GM12878 (cell line): ENCODE measurements around the gene PMAIP1. TPM values are rescaled to one million over a fixed set of nuclear protein-coding genes. Genes with fewer than 3 reads are reported as not detected.

Experiments
- ATAC-seq: fragments of 200-7000 bp; cut with Tn5 transposase; 3 replicates; pipeline ENCODE4 v1.9.1; 2020; ENCODE audit warnings: mild to moderate bottlenecking, moderate library complexity
- BruUV-seq: library from RNA; stranded (reverse); fragments of 400-500 nt; replicated peaks from 2 replicates; lab custom pipeline; 2021; lab: Mats Ljungman, UMichigan
- CTCF ChIA-PET: fragments of 300-600 bp; sonication (Branson Sonifier 250); formaldehyde crosslinking; extraction: SDS; loops from one replicate; lab custom pipeline; 2021; ENCODE audit warnings: inconsistent platforms; lab: Yijun Ruan, JAX
- POLR2A ChIA-PET: fragments of 350-600 bp; formaldehyde crosslinking; extraction: SDS; loops from one replicate; lab custom pipeline; 2021; ENCODE audit warnings: inconsistent platforms; lab: Charles Lee
- RAD21 ChIA-PET: fragments of 300-600 bp; sonication (Branson Sonifier 250); formaldehyde crosslinking; loops from one replicate; lab custom pipeline; 2023; ENCODE audit warnings: antibody characterized with exemption; ENCODE audit not compliant: unreplicated experiment; lab: Charles Lee
- SMC1A ChIA-PET: fragments of 300-600 bp; sonication (Branson Sonifier 250); formaldehyde crosslinking; loops from one replicate; lab custom pipeline; 2023; ENCODE audit not compliant: unreplicated experiment, uncharacterized antibody; lab: Charles Lee
- DNase-seq: peaks from one replicate; pipeline ENCODE4 v3.0.0-alpha.2; 2011; ENCODE audit warnings: low read depth, low spot score
- FAIRE-seq: peaks from 3 replicates; lab custom pipeline; 2011; peaks lifted over from hg19 to GRCh38; lab: Jason Lieb, UNC
- H2AFZ ChIP-seq: 2 replicates; pipeline ENCODE4 v1.6.0; 2011; ENCODE audit warnings: low read depth, low read length, control low read depth; ENCODE audit not compliant: control insufficient read depth
- H3K27ac ChIP-seq: 2 replicates; pipeline ENCODE4 v1.5.1; 2011; ENCODE audit warnings: control low read depth; ENCODE audit not compliant: control insufficient read depth, insufficient read depth
- H3K27me3 ChIP-seq, 2 experiments: replicated peaks in 1 of 2; 2 replicates each; pipeline versions ENCODE4 v1.6.0 to v1.6.1; 2011; ENCODE audit warnings: low read length in 1 of 2; ENCODE audit not compliant: control insufficient read depth in 2 of 2, insufficient read depth in 2 of 2
- H3K36me3 ChIP-seq, 2 experiments: 2 replicates each; pipeline ENCODE4 v1.5.1; 2011; ENCODE audit warnings: low read length in 1 of 2; ENCODE audit not compliant: control insufficient read depth in 2 of 2, insufficient read depth in 2 of 2
- H3K4me1 ChIP-seq: 2 replicates; pipeline ENCODE4 v1.6.1; 2011; ENCODE audit warnings: mild to moderate bottlenecking, low read length, moderate library complexity, mixed read lengths; ENCODE audit not compliant: control insufficient read depth, insufficient read depth
- H3K4me2 ChIP-seq: 2 replicates; pipeline ENCODE4 v1.6.0; 2011; ENCODE audit warnings: control low read depth; ENCODE audit not compliant: control insufficient read depth, insufficient read depth
- H3K4me3 ChIP-seq: fragments of 200-600 bp; sonication (generic); 2 replicates; pipeline ENCODE4 v1.5.1; 2016
- H3K79me2 ChIP-seq: 2 replicates; pipeline ENCODE4 v1.6.0; 2011; ENCODE audit warnings: low read length; ENCODE audit not compliant: control insufficient read depth, insufficient read depth
- H3K9ac ChIP-seq: 2 replicates; pipeline ENCODE4 v1.8.0; 2011; ENCODE audit warnings: low read length, control low read depth, mixed read lengths; ENCODE audit not compliant: control insufficient read depth, insufficient read depth
- H3K9me3 ChIP-seq: replicated peaks from 3 replicates; pipeline ENCODE4 v1.5.1; 2011; ENCODE audit warnings: mild to moderate bottlenecking, low read length; ENCODE audit not compliant: control insufficient read depth, insufficient read depth
- H4K20me1 ChIP-seq: 2 replicates; pipeline ENCODE4 v1.6.0; 2011; ENCODE audit not compliant: control insufficient read depth, insufficient read depth
- MEF2A ChIP-seq: IDR thresholded peaks from 2 replicates; pipeline ENCODE4 v1.6.1; 2011; ENCODE audit warnings: low read depth, mild to moderate bottlenecking, low read length, moderate library complexity; ENCODE audit not compliant: insufficient read depth
- WGBS: methylation state at CpG from one replicate; pipeline ENCODE4 v1.1.6; 2016; ENCODE audit warnings: low lambda C conversion rate; ENCODE audit not compliant: insufficient replicate concordance, insufficient coverage; ENCODE audit errors: missing lambda C conversion rate; 5-methylcytosine and 5-hydroxymethylcytosine counted together
- in situ Hi-C: fragments of 300-500 bp; cut with MboI; formaldehyde crosslinking; loops from 9 replicates; pipeline ENCODE4 v1.14.3; 2018; ENCODE audit warnings: mixed read lengths
- intact Hi-C: fragments of 100-400 bp; cut with micrococcal nuclease; formaldehyde crosslinking; loops from one replicate; pipeline ENCODE4 v1.14.2; 2022; ENCODE audit not compliant: unreplicated experiment
- polyA plus RNA-seq, 11 experiments: library from polyadenylated mRNA; depleted of rRNA in 4 of 11; unstranded in 6 of 11; stranded (reverse) in 5 of 11; fragments of >200 nt; fragmentation: Nextera tagmentation in 4 of 11; fragmentation: Illumina TruSeq in 1 of 11; extraction: Ambion mirVana in 4 of 11; extraction: Trizol in 1 of 11; gene quantifications; 1 replicate in 1 of 11; 2 replicates in 10 of 11; pipeline versions ENCODE4 v1.2.1 to v1.2.3, GENCODE V29; 2011 to 2016; ENCODE audit warnings: inconsistent platforms in 2 of 11, missing spikeins in 2 of 11, low read depth in 1 of 11
- total RNA-seq, 4 experiments: library from RNA; depleted of rRNA in 3 of 4; stranded (reverse); fragments of >200 nt in 3 of 4; fragmentation: Illumina TruSeq in 1 of 4; extraction: Trizol in 1 of 4; gene quantifications; 2 replicates each; pipeline versions ENCODE4 v1.2.1 to v1.2.3, GENCODE V29; 2013 to 2021
- TF ChIP-seq, protein P1 (sequence below): fragments of 450-650 bp; IDR thresholded peaks from 2 replicates; pipeline ENCODE4 v1.6.1; 2016; ENCODE audit warnings: mild to moderate bottlenecking, moderate library complexity, borderline replicate concordance

The PMAIP1 gene
- total and polyA plus RNA-seq, 10 of the 15 experiments (the other 5 are each of a cell fraction or from before 2014, with no cell fraction given), result 74.0 to 219 (median 112) TPM

- Histone ChIP-seq H3K4me2 (peak overlapping the region; percentile 41), H3K4me1 (peaks cover 38% of the 10 kb centered on the region), H3K4me3 (no peak overlapping the region), H3K9me3 (no peaks in the 10 kb centered on the region), H3K9ac (no peak overlapping the region), H3K79me2 (peaks cover 1% of the 10 kb centered on the region; the same call in 1 of the 2 replicates), H2AFZ (no peak overlapping the region), H3K27ac (0 out of 2 replicates have a peak overlapping the region, but pooled peaks have one; percentile 20), H4K20me1 (no peaks in the 10 kb centered on the region), H3K36me3 (no peaks in the 10 kb centered on the region), H3K27me3 (no peaks in the 10 kb centered on the region)
- WGBS, result 43% methylated on average over 2 of the region's 2 CpGs
- CTCF ChIA-PET, result interaction anchor here (1.2 to 4.4 kb wide), 5 partner anchors 8 to 110 kb away, joined by 3 to 30 read pairs (median 4); partner anchors contain the start of gene PMAIP1
- RAD21 ChIA-PET, result interaction anchor here (1.0 to 6.6 kb wide), 10 partner anchors 11 to 50 kb away, joined by 3 to 56 read pairs (median 8); partner anchors contain the start of gene PMAIP1
- no TSS peak for BruUV-seq
- POLR2A ChIA-PET, result interaction anchor here (0.5 to 5.8 kb wide), 10 partner anchors 8 to 69 kb away, joined by 3 to 68 read pairs (median 6); partner anchors contain the start of gene PMAIP1
- in situ Hi-C loops, result loop anchor here (25.0 kb wide), 1 partner anchor 897 kb away; no protein-coding TSS in a partner anchor
- SMC1A ChIA-PET, result interaction anchor here (0.6 to 5.7 kb wide), 13 partner anchors 8 to 70 kb away, joined by 3 to 72 read pairs (median 8); partner anchors contain the start of gene PMAIP1
- no peak for DNase-seq
- 0 out of 2 replicates have a peak, but pooled peaks have one; percentile 45 for TF ChIP-seq MEF2A
- TF ChIP-seq, protein P1, sequence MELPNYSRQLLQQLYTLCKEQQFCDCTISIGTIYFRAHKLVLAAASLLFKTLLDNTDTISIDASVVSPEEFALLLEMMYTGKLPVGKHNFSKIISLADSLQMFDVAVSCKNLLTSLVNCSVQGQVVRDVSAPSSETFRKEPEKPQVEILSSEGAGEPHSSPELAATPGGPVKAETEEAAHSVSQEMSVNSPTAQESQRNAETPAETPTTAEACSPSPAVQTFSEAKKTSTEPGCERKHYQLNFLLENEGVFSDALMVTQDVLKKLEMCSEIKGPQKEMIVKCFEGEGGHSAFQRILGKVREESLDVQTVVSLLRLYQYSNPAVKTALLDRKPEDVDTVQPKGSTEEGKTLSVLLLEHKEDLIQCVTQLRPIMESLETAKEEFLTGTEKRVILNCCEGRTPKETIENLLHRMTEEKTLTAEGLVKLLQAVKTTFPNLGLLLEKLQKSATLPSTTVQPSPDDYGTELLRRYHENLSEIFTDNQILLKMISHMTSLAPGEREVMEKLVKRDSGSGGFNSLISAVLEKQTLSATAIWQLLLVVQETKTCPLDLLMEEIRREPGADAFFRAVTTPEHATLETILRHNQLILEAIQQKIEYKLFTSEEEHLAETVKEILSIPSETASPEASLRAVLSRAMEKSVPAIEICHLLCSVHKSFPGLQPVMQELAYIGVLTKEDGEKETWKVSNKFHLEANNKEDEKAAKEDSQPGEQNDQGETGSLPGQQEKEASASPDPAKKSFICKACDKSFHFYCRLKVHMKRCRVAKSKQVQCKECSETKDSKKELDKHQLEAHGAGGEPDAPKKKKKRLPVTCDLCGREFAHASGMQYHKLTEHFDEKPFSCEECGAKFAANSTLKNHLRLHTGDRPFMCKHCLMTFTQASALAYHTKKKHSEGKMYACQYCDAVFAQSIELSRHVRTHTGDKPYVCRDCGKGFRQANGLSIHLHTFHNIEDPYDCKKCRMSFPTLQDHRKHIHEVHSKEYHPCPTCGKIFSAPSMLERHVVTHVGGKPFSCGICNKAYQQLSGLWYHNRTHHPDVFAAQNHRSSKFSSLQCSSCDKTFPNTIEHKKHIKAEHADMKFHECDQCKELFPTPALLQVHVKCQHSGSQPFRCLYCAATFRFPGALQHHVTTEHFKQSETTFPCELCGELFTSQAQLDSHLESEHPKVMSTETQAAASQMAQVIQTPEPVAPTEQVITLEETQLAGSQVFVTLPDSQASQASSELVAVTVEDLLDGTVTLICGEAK, result no peak
- intact Hi-C loops, result loop anchor here (2.0 kb wide), 1 partner anchor 48 kb away; no protein-coding TSS in a partner anchor
- peak; percentile 2; the same call in 1 of the 3 replicates for ATAC-seq
- FAIRE-seq, result no peak
Measured at GRCh38 chr18:59884351-59884750, 15.4 kb upstream of the PMAIP1 start.
